Neuronal stem cell (in vitro differentiated cells): Measurements from ENCODE around the gene RBAK.

Source experiments
- DNase-seq: peaks from one replicate; pipeline ENCODE4 v3.0.0-alpha.2; 2013; ENCODE audit warnings: low spot score
- H2AFZ ChIP-seq: one replicate; pipeline ENCODE4 v1.6.1; 2013; ENCODE audit warnings: mild to moderate bottlenecking, low read length, inconsistent platforms
- H2AK5ac ChIP-seq: 2 replicates; pipeline ENCODE4 v1.6.1; 2013; ENCODE audit warnings: low read depth, mild to moderate bottlenecking, inconsistent platforms, low read length, moderate library complexity, mixed read lengths
- H2BK120ac ChIP-seq: 2 replicates; pipeline ENCODE4 v1.6.1; 2013; ENCODE audit warnings: low read depth, mild to moderate bottlenecking, inconsistent platforms, low read length, moderate library complexity, mixed read lengths
- H2BK12ac ChIP-seq: one replicate; pipeline ENCODE4 v1.6.1; 2013; ENCODE audit warnings: low read length, inconsistent platforms
- H2BK15ac ChIP-seq: 2 replicates; pipeline ENCODE4 v1.6.1; 2013; ENCODE audit warnings: mild to moderate bottlenecking, low read length, inconsistent platforms, mixed read lengths
- H2BK5ac ChIP-seq: one replicate; pipeline ENCODE4 v1.6.1; 2013; ENCODE audit warnings: inconsistent platforms, mild to moderate bottlenecking, low read length, moderate library complexity
- H3K14ac ChIP-seq: one replicate; pipeline ENCODE4 v1.6.1; 2013; ENCODE audit warnings: low read length, inconsistent platforms
- H3K18ac ChIP-seq: 2 replicates; pipeline ENCODE4 v1.6.1; 2013; ENCODE audit warnings: low read length, inconsistent platforms
- H3K23ac ChIP-seq: 2 replicates; pipeline ENCODE4 v1.6.1; 2013; ENCODE audit warnings: low read depth, mild to moderate bottlenecking, mixed read lengths, low read length, inconsistent platforms; ENCODE audit not compliant: poor library complexity
- H3K27ac ChIP-seq: replicated peaks from 3 replicates; pipeline ENCODE4 v1.5.1; 2013; ENCODE audit warnings: low read length, inconsistent platforms
- H3K27me3 ChIP-seq, 3 experiments: 2 replicates each; pipeline ENCODE4 v1.6.1; 2013; ENCODE audit warnings: low read length in 3 of 3, mild to moderate bottlenecking in 2 of 3, inconsistent platforms in 1 of 3, low read depth in 1 of 3, mixed read lengths in 1 of 3, moderate library complexity in 1 of 3; ENCODE audit not compliant: control insufficient read depth in 3 of 3, insufficient read depth in 3 of 3
- H3K36me3 ChIP-seq, 2 donors: replicated peaks in 1 of 2; 2 replicates each; pipeline ENCODE4 v1.6.1; 2013; ENCODE audit warnings: low read length in 2 of 2; ENCODE audit not compliant: control insufficient read depth in 2 of 2, insufficient read depth in 2 of 2
- H3K4ac ChIP-seq: 2 replicates; pipeline ENCODE4 v1.6.1; 2013; ENCODE audit warnings: inconsistent platforms, mild to moderate bottlenecking, low read length, moderate library complexity
- H3K4me1 ChIP-seq, 2 donors: 1 replicate in 1 of 2; 2 replicates in 1 of 2; pipeline ENCODE4 v1.6.1; 2013; ENCODE audit warnings: low read length in 2 of 2, low read depth in 1 of 2; ENCODE audit not compliant: control insufficient read depth in 2 of 2, insufficient read depth in 1 of 2
- H3K4me2 ChIP-seq: one replicate; pipeline ENCODE4 v1.6.1; 2013; ENCODE audit warnings: mild to moderate bottlenecking, low read length, inconsistent platforms; ENCODE audit not compliant: insufficient read depth, poor library complexity, severe bottlenecking
- H3K4me3 ChIP-seq, 2 donors: 2 replicates each; pipeline ENCODE4 v1.5.1; 2013; ENCODE audit warnings: low read length in 2 of 2, mild to moderate bottlenecking in 2 of 2, inconsistent platforms in 1 of 2, moderate library complexity in 1 of 2
- H3K79me1 ChIP-seq: one replicate; pipeline ENCODE4 v1.6.1; 2013; ENCODE audit warnings: low read depth, mild to moderate bottlenecking, inconsistent platforms, low read length, moderate library complexity
- H3K9ac ChIP-seq: one replicate; pipeline ENCODE4 v1.6.1; 2013; ENCODE audit warnings: mild to moderate bottlenecking, low read depth, low read length, inconsistent platforms; ENCODE audit not compliant: poor library complexity
- H3K9me3 ChIP-seq, 2 donors: replicated peaks in 1 of 2; 2 replicates each; pipeline versions ENCODE3 to v1.6.1; 2013; ENCODE audit warnings: low read length in 2 of 2, mild to moderate bottlenecking in 2 of 2, inconsistent platforms in 1 of 2, low read depth in 1 of 2, mixed read lengths in 1 of 2, moderate library complexity in 1 of 2; ENCODE audit not compliant: control insufficient read depth in 2 of 2, insufficient read depth in 1 of 2
- H4K8ac ChIP-seq: one replicate; pipeline ENCODE4 v1.6.1; 2013; ENCODE audit warnings: low read depth, mild to moderate bottlenecking, inconsistent platforms, low read length, moderate library complexity
- H4K91ac ChIP-seq: one replicate; pipeline ENCODE4 v1.6.1; 2013; ENCODE audit warnings: low read length, low read depth, mild to moderate bottlenecking, inconsistent platforms; ENCODE audit not compliant: poor library complexity
- WGBS, 2 donors: extraction: QIAGEN DNeasy Blood & Tissue Kit; methylation state at CpG; one replicate each; pipeline ENCODE4 v1.1.7; 2013; ENCODE audit warnings: missing lambda C conversion rate in 2 of 2, mixed read lengths in 1 of 2; ENCODE audit not compliant: insufficient read length in 2 of 2, insufficient replicate concordance in 1 of 2; ENCODE audit errors: extremely low coverage in 2 of 2; 5-methylcytosine and 5-hydroxymethylcytosine counted together

The RBAK gene

DNA sequence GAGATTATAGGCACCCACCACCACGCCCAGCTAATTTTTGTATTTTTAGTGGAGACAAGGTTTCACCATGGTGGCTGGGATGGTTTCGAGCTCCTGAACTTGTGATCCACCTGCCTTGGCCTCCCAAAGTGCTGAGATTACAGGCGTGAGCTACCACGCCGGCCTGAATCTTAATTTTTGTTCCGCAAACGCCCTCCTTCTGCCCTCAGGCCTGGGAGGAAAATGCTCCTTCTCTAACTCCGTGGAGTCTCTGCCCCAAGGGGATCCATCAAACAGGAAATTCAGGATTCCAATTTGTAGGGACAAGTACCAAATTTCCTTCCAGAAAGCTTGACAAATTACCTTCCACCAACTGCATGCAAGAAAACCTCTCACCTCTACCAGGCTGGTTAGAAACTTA lies 43.2 kb downstream of the RBAK start:
- Histone ChIP-seq H3K23ac (no peak overlapping the region), H2BK120ac (no peak overlapping the region), H3K27me3 (peaks cover 0 to 8% (median 4%) of the 10 kb centered on the region in 3 experiments), H3K18ac (no peak overlapping the region), H2BK15ac (no peak overlapping the region), H2AFZ (no peak overlapping the region), H3K9me3 (peaks cover under 1 to 12% of the 10 kb centered on the region in 2 donors), H3K79me1 (no peaks in the 10 kb centered on the region), H3K4me1 (no peaks in the 10 kb centered on the region), H2AK5ac (no peak overlapping the region), H2BK12ac (no peak overlapping the region), H4K8ac (no peak overlapping the region), H3K27ac (no peak overlapping the region), H3K9ac (no peak overlapping the region), H3K14ac (no peak overlapping the region), H2BK5ac (no peak overlapping the region), H3K4me3 (no peak overlapping the region), H4K91ac (no peak overlapping the region), H3K4ac (no peak overlapping the region), H3K36me3 (no peaks in the 10 kb centered on the region), H3K4me2 (no peak overlapping the region)
- no CpG with 5 or more reads among the region's 8 CpGs for WGBS, 2 donors
- DNase-seq: no peak

GRCh38 chr7:5093948-5094347 lies 48.3 kb downstream of the RBAK start:
- no peak overlapping the region for H3K9ac ChIP-seq
- H3K79me1 ChIP-seq: no peaks in the 10 kb centered on the region
- no peak overlapping the region for H3K23ac ChIP-seq
- H2BK12ac ChIP-seq: no peak overlapping the region
- H3K4me1 ChIP-seq: no peaks in the 10 kb centered on the region
- no peak overlapping the region for H3K4me3 ChIP-seq
- no CpG with 5 or more reads among the region's 5 CpGs for whole genome bisulfite sequencing, 2 donors
- no peaks in the 10 kb centered on the region for H3K36me3 ChIP-seq
- no peak overlapping the region for H2AK5ac ChIP-seq
- H4K8ac ChIP-seq: no peak overlapping the region
- H2AFZ ChIP-seq: no peak overlapping the region
- no peak overlapping the region for H3K4ac ChIP-seq
- no peak overlapping the region for H3K14ac ChIP-seq
- H2BK15ac ChIP-seq: no peak overlapping the region
- no peak overlapping the region for H3K18ac ChIP-seq
- no peak for DNase-seq
- H2BK120ac ChIP-seq: no peak overlapping the region
- peaks cover 4 to 25% of the 10 kb centered on the region in 2 donors for H3K9me3 ChIP-seq
- H3K4me2 ChIP-seq: no peak overlapping the region
- H4K91ac ChIP-seq: no peak overlapping the region
- no peak overlapping the region for H3K27ac ChIP-seq
- H3K27me3 ChIP-seq: no peaks in the 10 kb centered on the region
- no peak overlapping the region for H2BK5ac ChIP-seq

DNA sequence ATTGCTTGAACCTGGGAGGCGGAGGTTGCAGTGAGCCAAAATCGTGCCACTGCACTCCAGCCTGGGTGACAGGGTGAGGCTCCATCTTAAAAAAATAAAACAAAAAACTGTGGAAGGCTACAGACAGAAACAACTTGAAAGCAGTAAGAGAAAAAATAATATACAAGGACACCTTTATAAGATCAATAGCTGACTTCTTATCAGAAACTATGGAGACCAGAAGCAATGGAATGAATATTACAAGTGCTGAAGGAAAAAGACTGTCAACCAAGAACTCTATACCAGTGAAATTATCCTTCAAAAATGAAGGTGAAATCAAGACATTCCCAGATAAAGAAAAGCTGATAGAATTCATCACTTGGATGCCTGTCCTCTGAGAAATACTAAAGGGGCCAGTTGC lies 49.0 kb downstream of the RBAK start:
- WGBS, 2 donors: no CpG with 5 or more reads among the region's 2 CpGs
- no peak for DNase-seq

GRCh38 chr7:5116359-5116758 lies 70.7 kb downstream of the RBAK start:
- Histone ChIP-seq H2BK5ac (no peak overlapping the region), H4K91ac (no peak overlapping the region), H2BK120ac (no peak overlapping the region), H3K4ac (no peak overlapping the region), H3K18ac (no peak overlapping the region), H2AFZ (no peak overlapping the region), H3K9ac (no peak overlapping the region), H3K27me3 (no peaks in the 10 kb centered on the region), H3K4me2 (no peak overlapping the region), H3K4me3 (no peak overlapping the region), H3K36me3 (no peaks in the 10 kb centered on the region), H3K27ac (no peak overlapping the region), H3K79me1 (no peaks in the 10 kb centered on the region), H3K4me1 (no peaks in the 10 kb centered on the region), H2AK5ac (no peak overlapping the region), H4K8ac (no peak overlapping the region), H3K23ac (no peak overlapping the region), H2BK15ac (no peak overlapping the region), H2BK12ac (no peak overlapping the region), H3K9me3 (peaks cover 0 to 5% of the 10 kb centered on the region in 2 donors), H3K14ac (peak overlapping the region; percentile 89)
- no CpG with 5 or more reads among the region's 7 CpGs for WGBS, 2 donors
- DNase-seq: no peak

More for the DNA sequence above, 49.0 kb downstream of the RBAK start:
- no peaks in the 10 kb centered on the region for H3K27me3 ChIP-seq
- H2BK120ac ChIP-seq: no peak overlapping the region
- no peak overlapping the region for H4K8ac ChIP-seq
- H3K4me3 ChIP-seq: no peak overlapping the region
- H3K9me3 ChIP-seq: peaks cover 4 to 26% of the 10 kb centered on the region in 2 donors
- no peak overlapping the region for H3K4me2 ChIP-seq
- H3K4me1 ChIP-seq: no peaks in the 10 kb centered on the region
- no peak overlapping the region for H2AFZ ChIP-seq
- no peak overlapping the region for H3K23ac ChIP-seq
- H4K91ac ChIP-seq: no peak overlapping the region
- H3K18ac ChIP-seq: no peak overlapping the region
- no peaks in the 10 kb centered on the region for H3K79me1 ChIP-seq
- no peak overlapping the region for H2BK15ac ChIP-seq
- no peak overlapping the region for H2BK12ac ChIP-seq
- H3K27ac ChIP-seq: no peak overlapping the region
- no peaks in the 10 kb centered on the region for H3K36me3 ChIP-seq
- H2BK5ac ChIP-seq: no peak overlapping the region
- H3K4ac ChIP-seq: no peak overlapping the region
- no peak overlapping the region for H3K14ac ChIP-seq
- H2AK5ac ChIP-seq: no peak overlapping the region
- H3K9ac ChIP-seq: no peak overlapping the region
